Glutamatergic neuron (in vitro differentiated cells): ENCODE data around the gene DOK5. TPM values are rescaled to one million over a fixed set of nuclear protein-coding genes. Genes with fewer than 3 reads are reported as not detected.

ENCODE experiments used
- DNase-seq: peaks from one replicate; pipeline ENCODE4 v3.0.0; 2022
- H3K27ac Mint-ChIP-seq: one replicate; pipeline ENCODE4 v1.8.0; 2020; ENCODE audit warnings: mild to moderate bottlenecking, mixed read lengths, inconsistent platforms; ENCODE audit not compliant: unreplicated experiment
- H3K27me3 Mint-ChIP-seq: one replicate; pipeline ENCODE4 v1.8.0; 2020; ENCODE audit warnings: mild to moderate bottlenecking, moderate library complexity, mixed read lengths, inconsistent platforms; ENCODE audit not compliant: unreplicated experiment
- H3K36me3 Mint-ChIP-seq: one replicate; pipeline ENCODE4 v1.8.0; 2020; ENCODE audit warnings: mild to moderate bottlenecking, mixed read lengths, inconsistent platforms; ENCODE audit not compliant: unreplicated experiment
- H3K4me1 Mint-ChIP-seq: one replicate; pipeline ENCODE4 v1.8.0; 2020; ENCODE audit warnings: mild to moderate bottlenecking, low read depth, mixed read lengths, inconsistent platforms; ENCODE audit not compliant: unreplicated experiment
- H3K4me3 Mint-ChIP-seq: one replicate; pipeline ENCODE4 v1.8.0; 2020; ENCODE audit warnings: mild to moderate bottlenecking, mixed read lengths, inconsistent platforms; ENCODE audit not compliant: unreplicated experiment
- H3K9me3 Mint-ChIP-seq: one replicate; pipeline ENCODE4 v1.8.0; 2020; ENCODE audit warnings: mild to moderate bottlenecking, moderate library complexity, mixed read lengths, inconsistent platforms; ENCODE audit not compliant: unreplicated experiment
- CTCF ChIP-seq: fragments of 200-600 bp; sonication (generic); IDR thresholded peaks from one replicate; pipeline ENCODE4 v1.5.0; 2021; ENCODE audit not compliant: partially characterized antibody, unreplicated experiment
- total RNA-seq: library from RNA; stranded (reverse); fragmentation: NEBNext Ultra II Directional; extraction: Animal tissue kit (Norgen Biotek cat#: 25700); gene quantifications from one replicate; pipeline ENCODE4 v1.2.1, GENCODE V29; 2021; ENCODE audit not compliant: unreplicated experiment

Gene DOK5
- total RNA-seq, 1 donor from 2014 or later = 30.8 TPM

- H3K4me1 Mint-ChIP-seq = peaks cover 3% of the 10 kb centered on the region
- H3K4me3 Mint-ChIP-seq = no peak overlapping the region
- DNase-seq = no peak
- no peak for TF ChIP-seq CTCF
- H3K36me3 Mint-ChIP-seq = peaks cover 23% of the 10 kb centered on the region
- peaks cover 4% of the 10 kb centered on the region for H3K9me3 Mint-ChIP-seq
- H3K27ac Mint-ChIP-seq = no peak overlapping the region
- H3K27me3 Mint-ChIP-seq = peaks cover 6% of the 10 kb centered on the region
Measured at GRCh38 chr20:54543369-54543768, 68.0 kb downstream of the DOK5 start.

DNA sequence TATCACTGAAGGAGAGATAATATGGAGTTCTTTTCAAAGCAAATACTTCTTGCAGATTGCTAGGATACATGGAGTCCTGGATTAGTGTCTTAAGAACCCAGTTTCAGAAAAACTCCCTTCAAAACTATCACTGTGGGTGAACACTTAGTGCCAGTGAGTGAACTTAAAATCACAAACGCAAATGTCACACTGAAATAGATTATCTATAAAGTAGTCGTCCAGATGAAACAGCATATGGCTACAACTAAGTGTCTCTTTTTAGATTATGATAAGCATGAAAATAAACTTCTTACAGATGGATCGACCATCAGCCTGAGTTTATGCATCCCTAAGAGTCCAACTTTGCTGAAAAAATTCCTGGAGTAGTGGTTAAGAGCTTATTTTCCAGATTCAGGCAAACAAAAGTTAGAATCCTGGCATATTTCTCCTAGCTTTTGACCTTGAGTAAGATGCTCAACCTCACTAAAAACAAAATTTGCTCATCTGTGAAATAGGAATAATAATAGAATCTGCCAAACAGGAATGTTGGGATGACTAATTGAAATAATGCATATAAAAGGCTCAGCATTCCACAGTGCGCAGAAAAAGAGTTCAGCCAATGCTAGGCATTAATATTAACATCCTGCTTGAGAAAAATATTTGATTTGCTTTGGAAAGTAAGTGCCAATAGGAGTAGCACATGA lies 70.4 kb downstream of the DOK5 start:
- no peak overlapping the region for H3K4me3 Mint-ChIP-seq
- H3K27me3 Mint-ChIP-seq = peaks cover 6% of the 10 kb centered on the region
- H3K9me3 Mint-ChIP-seq = peaks cover 3% of the 10 kb centered on the region
- H3K27ac Mint-ChIP-seq = no peak overlapping the region
- DNase-seq = no peak
- H3K36me3 Mint-ChIP-seq = peaks cover 11% of the 10 kb centered on the region
- peaks cover 3% of the 10 kb centered on the region for H3K4me1 Mint-ChIP-seq
- TF ChIP-seq CTCF = no peak

DNA sequence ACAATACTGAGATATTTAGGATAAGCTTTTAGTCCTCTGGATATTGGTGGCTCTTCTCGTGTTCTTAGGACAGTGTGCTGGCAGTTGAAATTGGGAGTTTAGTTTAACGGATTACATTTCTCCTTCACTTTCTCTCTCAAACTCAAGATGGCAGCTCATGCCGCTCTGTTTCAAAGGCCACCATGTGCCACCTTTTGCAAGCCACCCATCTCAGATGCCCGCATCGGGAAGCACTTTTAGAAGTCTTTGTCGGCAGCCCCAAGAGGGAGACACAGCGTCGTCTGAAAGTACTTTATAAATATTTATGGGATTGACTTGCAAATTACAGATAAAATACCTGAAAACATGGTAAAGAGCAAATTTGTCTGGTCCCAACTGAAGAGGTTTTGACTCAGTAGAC lies 73.5 kb downstream of the DOK5 start:
- no peak for TF ChIP-seq CTCF
- H3K9me3 Mint-ChIP-seq = peaks cover 3% of the 10 kb centered on the region
- DNase-seq = no peak
- no peaks in the 10 kb centered on the region for H3K4me1 Mint-ChIP-seq
- no peak overlapping the region for H3K4me3 Mint-ChIP-seq
- peaks cover 11% of the 10 kb centered on the region for H3K36me3 Mint-ChIP-seq
- H3K27ac Mint-ChIP-seq = no peak overlapping the region
- H3K27me3 Mint-ChIP-seq = peaks cover 4% of the 10 kb centered on the region

- Mint-ChIP-seq H3K4me3 (no peak overlapping the region), H3K9me3 (no peaks in the 10 kb centered on the region)
Measured at GRCh38 chr20:54549658-54550326, 74.4 kb downstream of the DOK5 start.

More at GRCh38 chr20:54549658-54550326, 74.4 kb downstream of the DOK5 start:
- H3K27ac Mint-ChIP-seq = no peak overlapping the region
- no peaks in the 10 kb centered on the region for H3K4me1 Mint-ChIP-seq
- peaks cover 4% of the 10 kb centered on the region for H3K27me3 Mint-ChIP-seq
- H3K36me3 Mint-ChIP-seq = peaks cover 4% of the 10 kb centered on the region
- no peak for TF ChIP-seq CTCF
- no peak for DNase-seq
